ENCODE results near the gene MPV17.

The MPV17 gene

GRCh38 chr2:27264253-27264752, 58.6 kb downstream of the MPV17 start:
- no peak for DNase-seq

DNA sequence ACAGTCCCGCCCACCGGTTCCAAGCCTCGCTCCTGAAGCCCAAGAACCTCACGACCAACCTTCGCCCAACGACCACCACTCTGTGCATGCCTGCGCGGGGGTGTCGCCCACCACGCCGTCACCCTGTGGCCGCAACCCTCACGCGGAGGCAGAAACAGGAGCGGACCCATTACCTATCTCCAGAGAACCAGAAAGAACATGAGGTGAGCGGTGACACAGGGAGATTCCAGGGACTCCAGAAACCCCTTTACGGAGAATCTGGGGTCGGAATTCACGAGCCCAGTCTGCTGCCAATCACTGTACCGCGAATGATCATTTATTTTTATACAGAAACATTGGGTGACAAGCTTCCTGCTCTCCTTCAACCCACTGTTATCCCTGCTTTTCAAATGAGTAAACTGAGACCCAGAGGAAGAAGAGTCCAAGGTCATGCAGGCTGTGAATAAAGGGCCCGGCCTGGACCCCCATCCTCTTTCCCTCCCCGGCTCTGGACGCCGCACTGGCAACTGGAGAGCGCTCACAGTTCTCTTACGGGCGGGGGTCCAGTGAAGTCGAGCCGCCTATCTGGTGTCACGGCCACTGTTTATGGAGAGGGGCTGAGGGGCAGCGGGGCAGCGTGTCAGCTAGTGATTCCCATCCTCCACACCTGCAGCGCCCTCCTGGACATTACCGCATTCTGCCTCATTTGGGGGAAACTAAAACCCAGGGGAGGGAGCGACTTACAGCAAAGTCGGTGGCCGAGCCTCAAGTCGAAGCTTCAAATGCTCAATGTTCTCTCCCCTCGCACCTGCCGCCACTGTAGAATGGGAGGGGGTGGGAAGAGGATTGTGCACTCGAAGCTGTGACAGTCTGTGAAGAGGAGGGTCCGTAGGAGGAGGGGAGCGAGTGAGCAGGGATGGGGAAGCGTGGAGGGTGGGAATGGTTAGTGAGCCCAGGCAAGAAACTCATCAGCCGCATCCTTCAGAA, 59.3 kb downstream of the MPV17 start:
- peak in 1 of 5 donors; percentile 9 for DNase-seq

DNA sequence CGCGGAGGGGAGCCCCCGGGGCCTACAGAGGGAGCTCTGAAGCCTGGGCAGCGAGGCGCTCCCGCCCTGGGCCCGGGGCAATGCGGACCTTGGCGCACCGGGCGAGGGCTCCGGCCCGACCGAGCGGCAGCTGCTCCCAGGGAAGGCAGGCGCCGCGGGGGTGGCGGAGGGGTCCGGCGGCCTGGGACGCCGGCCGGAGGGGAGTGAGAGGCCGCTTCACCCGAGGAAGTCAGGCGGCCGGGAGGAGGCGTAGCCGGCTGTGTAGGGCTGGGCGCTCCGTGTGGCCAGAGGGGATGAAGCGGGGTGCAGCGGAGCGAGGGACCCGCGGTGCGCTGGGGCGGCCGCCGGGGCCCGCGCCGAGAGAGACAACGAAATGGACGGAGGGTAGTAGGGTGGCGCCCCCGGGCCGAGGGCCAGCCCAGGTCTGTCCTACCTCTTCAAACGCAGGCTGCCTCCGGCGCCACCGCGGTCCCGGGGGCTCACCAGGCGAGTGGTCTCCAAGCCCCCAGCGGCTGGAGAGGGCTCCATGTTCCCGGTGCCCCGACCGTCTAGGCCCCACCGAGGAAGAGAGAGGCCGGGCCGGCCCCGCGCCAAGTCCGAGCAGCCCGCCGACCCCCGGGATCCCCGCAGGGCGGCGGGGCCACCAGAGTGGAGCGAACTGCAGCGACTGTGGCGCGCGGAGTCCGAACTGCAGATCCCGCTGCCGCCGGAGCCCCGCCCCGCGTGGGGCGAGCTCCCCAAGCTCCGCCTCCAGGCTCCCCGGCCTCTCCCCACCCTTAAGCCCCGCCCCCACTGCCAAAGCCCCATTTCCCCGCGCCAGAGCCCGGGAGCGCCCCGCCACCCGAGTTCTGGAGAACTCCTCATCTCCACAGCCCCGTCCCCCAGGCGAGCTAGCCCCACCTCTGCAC, 60.3 kb downstream of the MPV17 start, which contains the start of gene SLC30A3:
SLC30A3 (minus strand) TSS at position 669 of the 908 bp plus-strand sequence; CDS start at position 528, 141 bp downstream.
- DNase-seq: peak; percentile 50 to 74 (median 61)

GRCh38 chr2:27261926-27262298, 61.0 kb downstream of the MPV17 start:
- DNase-seq: no peak

GRCh38 chr2:27261241-27261925, 61.5 kb downstream of the MPV17 start:
- no peak for DNase-seq
